22Rv1 (cell line): Measurements from ENCODE around the gene FCGR1A.
"Not testable (repeated sequence)": the region's sequence is repeated elsewhere in the genome, so short reads cannot be mapped to it uniquely, and the experiment has no call there.

Source experiments
- H3K27ac ChIP-seq: fragments of 450-650 bp; 2 replicates; pipeline ENCODE4 v1.5.1; 2017
- TF ChIP-seq, protein P1 (sequence below): fragments of 450-650 bp; IDR thresholded peaks from 2 replicates; pipeline ENCODE4 v1.5.1; 2017; ENCODE audit warnings: mild to moderate bottlenecking

FCGR1A gene

DNA sequence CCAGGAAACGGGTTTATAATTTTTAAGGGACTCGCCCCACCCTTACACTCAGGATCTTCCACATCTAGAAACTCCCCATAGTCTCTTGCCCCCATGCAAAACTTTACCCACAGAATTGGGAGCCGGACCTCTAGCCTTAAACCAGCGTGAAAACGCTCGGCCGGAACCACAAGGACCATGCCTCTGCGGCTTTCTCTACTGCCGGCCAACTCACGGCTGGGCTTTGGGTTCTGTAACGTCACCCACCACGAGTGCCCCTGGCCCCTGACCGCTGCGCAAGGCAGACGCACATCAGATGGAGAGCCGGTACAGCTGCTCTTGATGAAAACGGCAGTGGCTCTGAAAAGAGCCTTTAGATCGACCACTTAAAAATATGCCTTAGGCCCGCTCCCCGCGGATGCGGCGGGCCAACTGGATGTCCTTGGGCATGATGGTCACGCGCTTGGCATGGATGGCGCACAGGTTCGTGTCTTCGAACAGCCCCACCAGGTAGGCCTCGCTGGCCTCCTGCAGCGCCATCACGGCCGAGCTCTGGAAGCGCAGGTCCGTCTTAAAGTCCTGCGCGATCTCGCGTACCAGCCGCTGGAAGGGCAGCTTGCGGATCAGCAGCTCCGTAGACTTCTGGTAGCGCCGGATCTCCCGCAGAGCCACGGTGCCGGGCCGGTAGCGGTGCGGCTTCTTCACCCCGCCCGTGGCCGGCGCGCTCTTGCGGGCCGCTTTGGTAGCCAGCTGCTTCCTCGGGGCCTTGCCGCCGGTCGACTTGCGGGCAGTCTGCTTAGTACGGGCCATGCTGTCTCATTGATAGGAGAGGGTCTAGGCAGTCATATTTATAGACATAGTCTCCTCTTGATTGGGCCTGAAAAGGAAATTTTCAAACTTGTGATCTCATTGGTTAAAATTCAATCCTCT lies 30.7 kb downstream of the FCGR1A start:
- H3K27ac ChIP-seq = peak overlapping the region; percentile 97
- TF ChIP-seq, protein P1, sequence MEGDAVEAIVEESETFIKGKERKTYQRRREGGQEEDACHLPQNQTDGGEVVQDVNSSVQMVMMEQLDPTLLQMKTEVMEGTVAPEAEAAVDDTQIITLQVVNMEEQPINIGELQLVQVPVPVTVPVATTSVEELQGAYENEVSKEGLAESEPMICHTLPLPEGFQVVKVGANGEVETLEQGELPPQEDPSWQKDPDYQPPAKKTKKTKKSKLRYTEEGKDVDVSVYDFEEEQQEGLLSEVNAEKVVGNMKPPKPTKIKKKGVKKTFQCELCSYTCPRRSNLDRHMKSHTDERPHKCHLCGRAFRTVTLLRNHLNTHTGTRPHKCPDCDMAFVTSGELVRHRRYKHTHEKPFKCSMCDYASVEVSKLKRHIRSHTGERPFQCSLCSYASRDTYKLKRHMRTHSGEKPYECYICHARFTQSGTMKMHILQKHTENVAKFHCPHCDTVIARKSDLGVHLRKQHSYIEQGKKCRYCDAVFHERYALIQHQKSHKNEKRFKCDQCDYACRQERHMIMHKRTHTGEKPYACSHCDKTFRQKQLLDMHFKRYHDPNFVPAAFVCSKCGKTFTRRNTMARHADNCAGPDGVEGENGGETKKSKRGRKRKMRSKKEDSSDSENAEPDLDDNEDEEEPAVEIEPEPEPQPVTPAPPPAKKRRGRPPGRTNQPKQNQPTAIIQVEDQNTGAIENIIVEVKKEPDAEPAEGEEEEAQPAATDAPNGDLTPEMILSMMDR = peak; percentile 15; the same call in 1 of the 2 replicates

DNA sequence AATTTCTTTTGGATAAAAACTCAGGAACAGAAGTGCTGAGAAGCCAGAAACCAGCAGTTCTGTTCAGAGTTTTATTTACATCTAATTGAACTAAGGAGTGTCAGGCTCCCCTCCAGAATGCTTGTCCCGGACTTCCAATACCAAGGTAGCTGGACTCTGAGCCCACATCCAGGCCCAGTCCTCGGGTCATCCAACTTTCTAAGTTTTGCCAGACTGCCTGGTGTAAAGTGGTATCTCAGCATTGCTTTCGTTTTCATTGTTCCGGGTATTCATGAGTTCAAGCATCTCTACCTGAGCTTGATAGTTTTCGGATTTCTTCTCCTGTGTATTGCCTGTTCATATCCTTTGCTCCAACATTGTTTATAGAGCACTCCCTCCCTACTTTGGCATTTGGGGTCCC lies 37.9 kb downstream of the FCGR1A start:
- H3K27ac ChIP-seq = not testable (repeated sequence)

DNA sequence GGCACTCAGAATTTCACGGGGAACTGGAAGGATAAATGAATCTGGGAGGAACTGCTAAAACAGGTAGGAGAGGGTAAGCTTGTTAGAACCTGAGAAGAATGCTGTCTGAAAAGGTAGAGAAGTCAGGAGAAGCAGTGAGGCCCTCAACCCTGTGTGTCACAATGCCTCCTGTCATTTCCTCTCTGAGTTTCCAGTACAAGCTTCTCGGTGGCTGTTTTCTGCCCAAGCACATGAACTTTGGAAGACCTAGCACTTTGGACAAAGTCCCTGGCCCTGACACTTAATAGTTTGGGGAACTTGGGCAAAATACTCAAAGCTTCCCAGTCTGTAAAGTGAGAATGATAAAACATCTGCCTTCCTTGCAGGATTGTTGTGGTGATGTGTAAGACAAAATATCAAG lies 44.1 kb downstream of the FCGR1A start:
- H3K27ac ChIP-seq = not testable (repeated sequence)

DNA sequence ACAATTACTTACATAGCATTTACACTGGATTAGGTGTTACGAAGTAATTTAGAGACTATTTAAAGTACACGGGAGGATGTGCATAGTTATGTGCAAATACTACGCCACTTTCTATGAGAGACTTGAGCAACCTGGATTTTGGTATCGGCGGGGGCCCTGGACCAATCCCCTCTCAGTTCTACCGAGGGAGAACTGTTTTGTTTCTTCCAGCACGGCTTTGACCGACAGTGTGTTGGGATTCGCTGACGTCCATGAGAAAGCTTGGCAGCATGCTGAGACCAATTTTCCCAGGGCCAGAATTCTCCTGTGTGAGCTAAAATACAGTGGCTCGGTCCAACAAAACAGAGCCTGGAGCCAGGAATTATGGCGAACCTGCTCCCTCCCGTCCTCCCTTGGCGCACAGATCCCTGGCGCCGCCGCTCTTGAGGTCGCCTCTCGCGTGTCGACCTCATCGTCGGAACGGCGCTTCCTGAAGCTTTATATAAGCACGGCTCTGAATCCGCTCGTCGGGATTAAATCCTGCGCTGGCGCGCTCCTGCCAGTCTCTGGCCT lies 49.3 kb downstream of the FCGR1A start:
- not testable (repeated sequence) for H3K27ac ChIP-seq

DNA sequence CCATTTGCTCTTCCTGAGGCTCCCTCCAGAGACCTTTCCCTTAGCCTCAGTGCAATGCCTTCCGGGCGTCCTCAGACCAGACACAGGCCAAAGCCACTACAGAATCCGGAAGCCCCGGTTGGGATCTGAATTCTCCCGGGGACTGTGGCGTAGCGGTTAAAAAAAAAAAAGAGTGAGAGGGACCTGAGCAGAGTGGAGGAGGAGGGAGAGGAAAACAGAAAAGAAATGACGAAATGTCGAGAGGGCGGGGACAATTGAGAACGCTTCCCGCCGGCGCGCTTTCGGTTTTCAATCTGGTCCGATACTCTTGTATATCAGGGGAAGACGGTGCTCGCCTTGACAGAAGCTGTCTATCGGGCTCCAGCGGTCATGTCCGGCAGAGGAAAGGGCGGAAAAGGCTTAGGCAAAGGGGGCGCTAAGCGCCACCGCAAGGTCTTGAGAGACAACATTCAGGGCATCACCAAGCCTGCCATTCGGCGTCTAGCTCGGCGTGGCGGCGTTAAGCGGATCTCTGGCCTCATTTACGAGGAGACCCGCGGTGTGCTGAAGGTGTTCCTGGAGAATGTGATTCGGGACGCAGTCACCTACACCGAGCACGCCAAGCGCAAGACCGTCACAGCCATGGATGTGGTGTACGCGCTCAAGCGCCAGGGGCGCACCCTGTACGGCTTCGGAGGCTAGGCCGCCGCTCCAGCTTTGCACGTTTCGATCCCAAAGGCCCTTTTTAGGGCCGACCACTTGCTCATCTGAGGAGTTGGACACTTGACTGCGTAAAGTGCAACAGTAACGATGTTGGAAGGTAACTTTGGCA lies 50.0 kb downstream of the FCGR1A start:
- H3K27ac ChIP-seq = not testable (repeated sequence)

DNA sequence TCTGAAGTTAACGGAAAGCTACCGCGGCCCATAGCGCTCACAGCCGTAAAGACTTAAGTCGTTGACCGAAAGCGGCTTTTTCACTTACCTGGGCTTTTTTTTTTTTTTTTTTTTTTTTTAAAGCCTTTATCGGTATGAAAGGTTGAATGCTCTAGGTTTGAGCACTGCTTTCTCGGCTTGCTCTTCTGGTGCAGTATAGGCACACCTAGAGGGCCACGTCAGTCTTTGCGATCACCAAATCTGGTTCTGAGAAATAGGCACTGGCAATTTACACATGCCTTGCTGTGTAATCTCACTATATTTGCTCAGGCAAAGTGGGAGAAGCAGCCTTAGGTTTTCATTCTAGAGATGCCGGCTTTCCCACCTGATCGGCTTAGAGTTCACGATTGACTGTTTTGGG lies 50.6 kb downstream of the FCGR1A start:
- H3K27ac ChIP-seq = not testable (repeated sequence)

DNA sequence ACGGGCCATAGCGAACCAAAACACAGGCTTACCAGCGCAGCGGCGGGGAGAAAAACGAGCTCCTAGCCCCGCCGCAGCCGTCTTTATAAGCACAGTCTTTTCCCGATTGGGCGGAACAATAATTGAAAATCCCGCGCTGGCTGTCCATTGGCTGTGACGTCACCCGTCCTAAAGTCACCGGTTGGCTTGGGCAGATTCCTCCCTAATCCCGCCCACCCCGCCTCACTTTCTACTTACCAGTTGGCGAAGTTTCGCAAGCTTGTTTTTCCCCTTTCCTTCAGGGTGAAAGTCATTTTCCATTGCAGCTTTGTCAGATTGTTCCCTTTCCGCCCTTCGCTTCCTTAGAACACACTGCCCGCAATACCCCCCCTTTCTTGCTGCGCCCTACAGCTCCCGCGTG lies 58.7 kb downstream of the FCGR1A start:
- not testable (repeated sequence) for H3K27ac ChIP-seq
